Measurements from ENCODE around the gene EDEM3.

Gene EDEM3

GRCh38 chr1:184716158-184716557 is 38.5 kb downstream of the EDEM3 start:
- no peak overlapping the region for H3K4me3 Mint-ChIP-seq

GRCh38 chr1:184709418-184709817 is 45.2 kb downstream of the EDEM3 start:
- Mint-ChIP-seq H3K4me3 (no peak overlapping the region), H3K27me3 (ENCODE audit: low read depth) (no peaks in the 10 kb centered on the region), H3K4me1 (no peaks in the 10 kb centered on the region), H3K36me3 (ENCODE audit: low read depth) (peaks cover 47% of the 10 kb centered on the region), H3K27ac (no peak overlapping the region), H3K9me3 (no peaks in the 10 kb centered on the region)
- TF ChIP-seq CTCF (IDR thresholded peaks at IDR 0.05; ENCODE audit: unreplicated experiment in 3 of 3), result no peak

More at GRCh38 chr1:184716158-184716557, 38.5 kb downstream of the EDEM3 start:
- Mint-ChIP-seq H3K27ac (no peak overlapping the region), H3K27me3 (ENCODE audit: low read depth) (no peaks in the 10 kb centered on the region), H3K36me3 (ENCODE audit: low read depth) (peaks cover 51% of the 10 kb centered on the region), H3K4me1 (no peaks in the 10 kb centered on the region), H3K9me3 (no peaks in the 10 kb centered on the region)
- no peak for TF ChIP-seq CTCF (IDR thresholded peaks at IDR 0.05; ENCODE audit: unreplicated experiment in 3 of 3)

GRCh38 chr1:184708084-184708676 is 46.5 kb downstream of the EDEM3 start:
- Mint-ChIP-seq H3K27ac (no peak overlapping the region), H3K4me1 (no peaks in the 10 kb centered on the region), H3K36me3 (ENCODE audit: low read depth) (peaks cover 42% of the 10 kb centered on the region), H3K4me3 (no peak overlapping the region), H3K27me3 (ENCODE audit: low read depth) (no peaks in the 10 kb centered on the region), H3K9me3 (no peaks in the 10 kb centered on the region)
- TF ChIP-seq CTCF (IDR thresholded peaks at IDR 0.05; ENCODE audit: unreplicated experiment in 3 of 3), result no peak

GRCh38 chr1:184705271-184705670 is 49.4 kb downstream of the EDEM3 start:
- no peaks in the 10 kb centered on the region for H3K9me3 Mint-ChIP-seq
- H3K4me3 Mint-ChIP-seq, result no peak overlapping the region
- no peaks in the 10 kb centered on the region for H3K4me1 Mint-ChIP-seq
- H3K27ac Mint-ChIP-seq, result no peak overlapping the region
- H3K36me3 Mint-ChIP-seq (ENCODE audit: low read depth), result peaks cover 54% of the 10 kb centered on the region
- no peaks in the 10 kb centered on the region for H3K27me3 Mint-ChIP-seq (ENCODE audit: low read depth)
- no peak for TF ChIP-seq CTCF (IDR thresholded peaks at IDR 0.05; ENCODE audit: unreplicated experiment in 3 of 3)

GRCh38 chr1:184701816-184702215 is 52.8 kb downstream of the EDEM3 start:
- Mint-ChIP-seq H3K9me3 (no peaks in the 10 kb centered on the region), H3K27me3 (ENCODE audit: low read depth) (no peaks in the 10 kb centered on the region), H3K27ac (no peak overlapping the region), H3K36me3 (ENCODE audit: low read depth) (peaks cover 41% of the 10 kb centered on the region), H3K4me3 (no peak overlapping the region), H3K4me1 (no peaks in the 10 kb centered on the region)
- no peak for TF ChIP-seq CTCF (IDR thresholded peaks at IDR 0.05; ENCODE audit: unreplicated experiment in 3 of 3)

GRCh38 chr1:184698969-184699368 is 55.7 kb downstream of the EDEM3 start:
- no peak for TF ChIP-seq CTCF (IDR thresholded peaks at IDR 0.05; ENCODE audit: unreplicated experiment in 3 of 3)
- peak overlapping the region in 1 of 3 experiments; percentile 15 for H3K27ac Mint-ChIP-seq
- H3K27me3 Mint-ChIP-seq (ENCODE audit: low read depth), result no peaks in the 10 kb centered on the region
- no peaks in the 10 kb centered on the region for H3K4me1 Mint-ChIP-seq
- no peak overlapping the region for H3K4me3 Mint-ChIP-seq
- peaks cover 37% of the 10 kb centered on the region for H3K36me3 Mint-ChIP-seq (ENCODE audit: low read depth)
- no peaks in the 10 kb centered on the region for H3K9me3 Mint-ChIP-seq

Data from nephron (organoid).